ENCODE measurements around the gene SUPT3H.

SUPT3H gene

DNA sequence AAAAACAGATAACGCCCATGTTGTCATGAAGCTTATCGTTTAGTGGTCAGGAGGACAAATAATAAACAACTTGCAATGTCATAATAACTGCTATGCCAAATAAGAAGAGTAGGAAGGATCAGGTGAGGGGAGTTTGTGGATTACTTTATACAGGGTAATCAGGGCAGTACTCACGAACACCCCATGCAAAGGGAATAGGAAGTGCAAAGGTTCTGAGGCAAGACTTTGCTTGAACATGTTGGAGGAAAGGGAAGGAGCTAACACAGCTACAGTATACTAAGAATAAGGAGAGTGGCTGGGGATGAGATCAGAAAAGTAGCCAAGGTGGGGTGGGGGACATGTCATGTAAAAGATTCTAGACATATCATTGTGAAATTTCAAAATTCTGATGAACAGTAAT lies 341.6 kb downstream of the SUPT3H start:
- TF ChIP-seq, protein P1, sequence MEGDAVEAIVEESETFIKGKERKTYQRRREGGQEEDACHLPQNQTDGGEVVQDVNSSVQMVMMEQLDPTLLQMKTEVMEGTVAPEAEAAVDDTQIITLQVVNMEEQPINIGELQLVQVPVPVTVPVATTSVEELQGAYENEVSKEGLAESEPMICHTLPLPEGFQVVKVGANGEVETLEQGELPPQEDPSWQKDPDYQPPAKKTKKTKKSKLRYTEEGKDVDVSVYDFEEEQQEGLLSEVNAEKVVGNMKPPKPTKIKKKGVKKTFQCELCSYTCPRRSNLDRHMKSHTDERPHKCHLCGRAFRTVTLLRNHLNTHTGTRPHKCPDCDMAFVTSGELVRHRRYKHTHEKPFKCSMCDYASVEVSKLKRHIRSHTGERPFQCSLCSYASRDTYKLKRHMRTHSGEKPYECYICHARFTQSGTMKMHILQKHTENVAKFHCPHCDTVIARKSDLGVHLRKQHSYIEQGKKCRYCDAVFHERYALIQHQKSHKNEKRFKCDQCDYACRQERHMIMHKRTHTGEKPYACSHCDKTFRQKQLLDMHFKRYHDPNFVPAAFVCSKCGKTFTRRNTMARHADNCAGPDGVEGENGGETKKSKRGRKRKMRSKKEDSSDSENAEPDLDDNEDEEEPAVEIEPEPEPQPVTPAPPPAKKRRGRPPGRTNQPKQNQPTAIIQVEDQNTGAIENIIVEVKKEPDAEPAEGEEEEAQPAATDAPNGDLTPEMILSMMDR (IDR thresholded peaks at IDR 0.05; ENCODE audit: borderline replicate concordance, insufficient read depth, low read depth, low read length) = no peak
- no peak overlapping the region for H3K4me3 ChIP-seq (ENCODE audit: low read depth, low read length)

DNA sequence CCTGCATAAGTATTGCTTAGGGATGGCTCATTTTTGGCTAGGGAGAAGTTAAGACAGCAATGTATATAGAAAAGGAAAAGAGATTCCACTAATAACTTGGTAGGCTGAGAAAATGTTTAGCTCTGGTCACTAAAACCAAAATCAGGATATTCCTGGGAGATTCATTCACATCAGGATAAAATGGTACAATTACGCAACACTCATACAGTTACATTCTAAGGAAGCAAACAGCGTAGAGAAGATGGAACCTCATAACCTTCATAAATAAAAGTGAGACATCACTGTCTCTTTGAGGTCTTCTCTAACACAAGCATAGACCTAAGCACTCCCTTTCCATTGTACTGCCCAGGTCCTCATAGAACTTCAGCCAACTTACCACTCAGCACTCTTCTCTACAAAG lies 345.3 kb downstream of the SUPT3H start:
- no peak overlapping the region for H3K4me3 ChIP-seq (ENCODE audit: low read depth, low read length)
- TF ChIP-seq, protein P1 (IDR thresholded peaks at IDR 0.05; ENCODE audit: borderline replicate concordance, insufficient read depth, low read depth, low read length) = no peak

DNA sequence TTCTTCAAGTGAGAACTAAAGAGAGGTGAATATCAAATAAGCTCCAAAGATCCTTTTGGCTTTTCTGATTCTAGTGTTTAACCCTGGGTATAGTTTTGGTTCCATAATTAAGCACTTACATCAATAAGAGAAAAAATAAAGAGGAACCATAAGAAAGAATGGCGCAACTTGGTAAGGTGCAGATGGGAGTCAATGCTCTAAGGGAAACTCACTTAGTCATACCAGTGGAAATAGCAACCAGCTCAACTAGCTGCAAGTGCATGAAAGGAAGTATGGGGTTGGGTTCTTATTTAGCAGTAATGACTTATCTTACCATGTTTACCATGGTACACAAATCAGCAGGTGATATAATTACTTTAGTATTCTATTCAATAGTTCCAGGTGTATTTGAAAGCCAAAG lies 346.1 kb downstream of the SUPT3H start:
- no peak overlapping the region for H3K4me3 ChIP-seq (ENCODE audit: low read depth, low read length)
- TF ChIP-seq, protein P1 (IDR thresholded peaks at IDR 0.05; ENCODE audit: borderline replicate concordance, insufficient read depth, low read depth, low read length) = no peak

DNA sequence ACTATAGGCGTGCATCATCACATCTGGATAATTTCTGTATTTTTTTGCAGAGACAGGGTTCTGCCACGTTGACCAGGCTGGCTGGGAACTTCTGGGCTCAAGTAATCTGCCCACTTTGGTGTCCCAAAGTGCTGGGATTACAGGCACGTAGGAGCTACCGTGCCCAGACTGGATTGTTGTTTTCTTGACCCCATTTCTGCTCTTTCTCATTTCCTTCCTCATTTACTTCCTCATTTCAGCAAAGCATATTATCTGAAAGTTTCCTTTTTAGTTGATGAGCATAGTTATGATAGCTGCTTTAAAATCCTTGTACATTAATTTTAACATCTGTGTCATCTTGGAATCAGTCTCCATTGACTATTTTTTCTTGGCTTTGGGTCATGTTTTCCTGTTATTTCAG lies 350.6 kb downstream of the SUPT3H start:
- TF ChIP-seq, protein P1 (IDR thresholded peaks at IDR 0.05; ENCODE audit: borderline replicate concordance, insufficient read depth, low read depth, low read length) = no peak
- H3K4me3 ChIP-seq (ENCODE audit: low read depth, low read length) = no peak overlapping the region

DNA sequence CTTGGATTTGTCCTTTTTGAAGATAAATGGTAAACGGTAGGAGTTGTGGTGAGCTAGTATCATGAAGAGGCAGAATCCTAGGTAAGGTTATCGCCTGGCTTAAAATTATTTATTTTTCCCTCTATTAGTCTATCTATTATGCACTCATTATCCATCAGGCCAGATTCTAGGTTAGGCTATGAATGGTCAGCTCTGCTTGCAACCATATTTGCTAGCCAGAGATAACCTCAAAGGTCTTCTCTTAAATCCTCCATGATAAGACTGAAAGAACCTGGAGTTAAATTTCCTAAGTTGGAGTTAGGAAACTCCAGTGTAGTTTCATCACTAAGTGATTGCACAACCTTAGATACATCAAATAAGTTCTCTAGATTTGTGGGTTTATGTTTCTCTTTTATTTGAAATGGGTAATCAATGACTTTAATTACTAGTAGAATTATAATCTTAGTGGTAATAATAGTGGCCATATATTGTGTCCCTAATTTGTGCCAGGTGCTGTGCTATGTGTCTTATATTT lies 351.7 kb downstream of the SUPT3H start:
- TF ChIP-seq, protein P1 (IDR thresholded peaks at IDR 0.05; ENCODE audit: borderline replicate concordance, insufficient read depth, low read depth, low read length) = no peak
- no peak overlapping the region for H3K4me3 ChIP-seq (ENCODE audit: low read depth, low read length)

DNA sequence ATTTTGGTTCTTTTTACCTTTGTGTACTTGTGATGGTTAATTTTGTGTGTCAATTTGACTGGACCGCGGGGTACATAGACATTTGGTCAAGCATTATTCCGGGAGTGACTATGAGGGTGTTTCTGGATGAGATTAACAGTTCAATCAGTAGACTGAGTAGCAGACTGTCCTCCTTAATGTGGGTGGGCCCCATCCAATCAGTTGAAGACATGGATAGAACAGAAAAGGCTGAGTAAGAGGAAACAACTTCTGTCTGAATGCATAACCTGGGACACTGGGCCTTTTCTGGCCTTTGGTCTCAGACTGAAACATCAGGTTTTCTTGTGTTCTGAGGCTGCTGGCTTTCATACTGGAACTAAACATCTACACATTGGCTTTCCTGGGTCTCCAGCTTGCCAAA lies 353.1 kb downstream of the SUPT3H start:
- no peak overlapping the region for H3K4me3 ChIP-seq (ENCODE audit: low read depth, low read length)
- TF ChIP-seq, protein P1 (IDR thresholded peaks at IDR 0.05; ENCODE audit: borderline replicate concordance, insufficient read depth, low read depth, low read length) = no peak

DNA sequence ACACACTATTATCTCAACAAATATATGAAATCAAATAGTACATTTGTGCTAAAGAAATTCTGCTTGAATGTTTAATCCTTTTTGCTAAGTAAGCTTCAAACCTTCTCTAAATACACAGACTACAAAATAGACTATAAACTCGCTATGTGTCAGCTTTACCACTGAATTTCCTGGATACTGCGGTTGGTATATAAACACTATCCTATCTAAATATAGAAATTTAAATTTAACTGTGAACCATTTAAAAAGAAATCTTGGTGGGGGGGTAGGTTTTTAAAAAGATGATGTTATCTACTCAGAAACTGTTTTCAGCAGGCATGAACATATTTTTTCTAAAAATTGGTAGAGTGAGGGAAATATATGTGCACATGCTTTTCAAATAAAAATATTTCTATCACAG lies 356.1 kb downstream of the SUPT3H start:
- no peak overlapping the region for H3K4me3 ChIP-seq (ENCODE audit: low read depth, low read length)
- TF ChIP-seq, protein P1 (IDR thresholded peaks at IDR 0.05; ENCODE audit: borderline replicate concordance, insufficient read depth, low read depth, low read length) = no peak
